Left lung (tissue), 10 donors: Measurements from ENCODE around the gene SND1. TPM values are rescaled to one million over a fixed set of nuclear protein-coding genes. Genes with fewer than 3 reads are reported as not detected.

Source experiments
- ATAC-seq: fragments of 200-7000 bp; cut with Tn5 transposase; one replicate; pipeline ENCODE4 v1.9.1; 2020; ENCODE audit warnings: moderate library complexity
- DNase-seq, 4 donors: peaks; one replicate each; pipeline ENCODE4 v3.0.0-alpha.2; 2013 to 2020
- H3K27ac ChIP-seq, 2 donors: fragments of 200-600 bp; sonication (generic) in 1 of 2; one replicate each; pipeline versions ENCODE4 v1.5.0 to v1.8.0; 2020 to 2021
- H3K27me3 ChIP-seq, 2 donors: fragments of 200-600 bp; sonication (generic) in 1 of 2; one replicate each; pipeline versions ENCODE4 v1.5.0 to v1.8.0; 2020 to 2021
- H3K36me3 ChIP-seq, 2 donors: fragments of 200-600 bp; sonication (generic) in 1 of 2; one replicate each; pipeline versions ENCODE4 v1.5.0 to v1.8.0; 2020 to 2021
- H3K4me1 ChIP-seq, 2 donors: fragments of 200-600 bp; one replicate each; pipeline ENCODE4 v1.8.0; 2021
- H3K4me3 ChIP-seq, 2 donors: fragments of 200-600 bp; sonication (generic) in 1 of 2; one replicate each; pipeline versions ENCODE4 v1.5.0 to v1.8.0; 2020 to 2021; ENCODE audit warnings: mild to moderate bottlenecking in 1 of 2
- H3K9me3 ChIP-seq, 2 donors: fragments of 200-600 bp; sonication (generic) in 1 of 2; one replicate each; pipeline versions ENCODE4 v1.5.0 to v1.8.0; 2020 to 2021
- intact Hi-C, 2 donors: fragments of 100-400 bp; cut with DNase I; formaldehyde crosslinking; loops; one replicate each; pipeline versions ENCODE4 v1.11.2 to v1.14.2; 2022
- polyA plus RNA-seq, 6 donors: library from polyadenylated mRNA; unstranded; fragments of 120-200 nt; gene quantifications; one replicate each; pipeline ENCODE4 v1.2.1, GENCODE V29; 2013; ENCODE audit not compliant: insufficient read length in 6 of 6
- total RNA-seq, 2 donors: library from RNA; stranded (reverse); fragmentation: NEBNext Ultra II Directional; extraction: Animal tissue kit (Norgen Biotek cat#: 25700); gene quantifications; one replicate each; pipeline ENCODE4 v1.2.1, GENCODE V29; 2021
- TF ChIP-seq, protein P1 (sequence below), 2 donors: fragments of 200-600 bp; sonication (generic) in 1 of 2; IDR thresholded peaks; one replicate each; pipeline versions ENCODE4 v1.5.0 to v1.8.0; 2021; ENCODE audit warnings: antibody characterized with exemption in 2 of 2
- donor health status: DM: no; HTN: yes; CAD: no.
- donor health status: DM: no; HTN: no; CAD: no.

Gene SND1
- total and polyA plus RNA-seq, 8 donors, result 141 to 229 (median 156) TPM

DNA sequence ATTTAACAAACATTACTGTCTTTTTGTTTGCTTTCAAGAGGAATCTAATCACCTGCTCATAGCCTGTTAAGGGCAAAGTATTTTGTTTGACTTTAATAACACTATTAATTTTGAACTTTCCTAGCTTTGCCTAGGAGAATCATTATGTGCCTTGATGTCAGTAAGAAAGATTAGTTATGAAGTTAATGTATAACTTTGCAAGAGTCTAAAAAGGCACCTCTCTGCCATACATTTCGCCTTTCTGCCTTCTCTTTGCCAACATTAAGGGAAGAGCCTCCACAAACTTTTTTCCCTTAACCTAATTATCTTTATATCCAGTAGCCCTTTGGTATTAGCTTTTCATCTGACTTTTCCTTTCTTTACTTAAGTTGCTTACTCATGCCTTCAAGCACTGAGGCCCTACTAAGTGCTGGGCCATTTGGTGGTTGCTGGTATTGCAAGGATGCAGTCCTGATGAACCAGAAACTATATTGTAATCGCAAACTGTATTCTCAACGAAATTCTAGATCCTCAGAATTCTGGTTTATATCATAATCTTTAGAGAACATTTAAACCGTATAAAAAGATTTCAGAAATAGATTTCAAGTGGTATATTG, 108.5 kb downstream of the SND1 start:
- Histone ChIP-seq H3K27ac (no peak overlapping the region), H3K27me3 (no peaks in the 10 kb centered on the region), H3K9me3 (no peaks in the 10 kb centered on the region), H3K4me1 (no peaks in the 10 kb centered on the region), H3K36me3 (peaks cover 0 to 3% of the 10 kb centered on the region in 2 donors), H3K4me3 (no peak overlapping the region)
- no peak for ATAC-seq
- intact Hi-C loops, result no loop called here
- no peak for DNase-seq
- TF ChIP-seq, protein P1, sequence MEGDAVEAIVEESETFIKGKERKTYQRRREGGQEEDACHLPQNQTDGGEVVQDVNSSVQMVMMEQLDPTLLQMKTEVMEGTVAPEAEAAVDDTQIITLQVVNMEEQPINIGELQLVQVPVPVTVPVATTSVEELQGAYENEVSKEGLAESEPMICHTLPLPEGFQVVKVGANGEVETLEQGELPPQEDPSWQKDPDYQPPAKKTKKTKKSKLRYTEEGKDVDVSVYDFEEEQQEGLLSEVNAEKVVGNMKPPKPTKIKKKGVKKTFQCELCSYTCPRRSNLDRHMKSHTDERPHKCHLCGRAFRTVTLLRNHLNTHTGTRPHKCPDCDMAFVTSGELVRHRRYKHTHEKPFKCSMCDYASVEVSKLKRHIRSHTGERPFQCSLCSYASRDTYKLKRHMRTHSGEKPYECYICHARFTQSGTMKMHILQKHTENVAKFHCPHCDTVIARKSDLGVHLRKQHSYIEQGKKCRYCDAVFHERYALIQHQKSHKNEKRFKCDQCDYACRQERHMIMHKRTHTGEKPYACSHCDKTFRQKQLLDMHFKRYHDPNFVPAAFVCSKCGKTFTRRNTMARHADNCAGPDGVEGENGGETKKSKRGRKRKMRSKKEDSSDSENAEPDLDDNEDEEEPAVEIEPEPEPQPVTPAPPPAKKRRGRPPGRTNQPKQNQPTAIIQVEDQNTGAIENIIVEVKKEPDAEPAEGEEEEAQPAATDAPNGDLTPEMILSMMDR (IDR thresholded peaks at IDR 0.05), result no peak

DNA sequence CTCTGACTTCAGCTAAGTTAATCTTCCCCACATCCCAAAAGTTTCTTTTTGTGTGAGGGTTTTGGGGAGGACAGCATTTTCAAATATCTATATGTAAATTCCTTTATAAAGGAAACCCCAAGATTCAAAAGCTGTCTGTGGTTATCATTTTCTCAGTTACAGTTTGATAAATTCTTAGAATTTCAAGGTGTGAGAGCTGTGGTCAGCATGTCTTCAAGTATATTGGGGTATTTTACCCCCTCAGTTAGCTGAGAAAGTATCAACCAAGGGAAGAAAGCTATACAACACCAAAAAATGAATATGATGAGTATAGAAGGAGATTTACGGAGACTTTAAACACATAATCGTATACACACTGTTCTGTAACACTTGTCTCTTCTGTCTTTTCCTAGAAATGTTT, 109.2 kb downstream of the SND1 start:
- no peak for DNase-seq
- ATAC-seq, result no peak
- Histone ChIP-seq H3K36me3 (peaks cover 0 to 6% of the 10 kb centered on the region in 2 donors), H3K9me3 (no peaks in the 10 kb centered on the region), H3K27ac (no peak overlapping the region), H3K27me3 (no peaks in the 10 kb centered on the region), H3K4me3 (no peak overlapping the region), H3K4me1 (no peaks in the 10 kb centered on the region)
- TF ChIP-seq, protein P1 (IDR thresholded peaks at IDR 0.05), result no peak
- intact Hi-C loops, result no loop called here

DNA sequence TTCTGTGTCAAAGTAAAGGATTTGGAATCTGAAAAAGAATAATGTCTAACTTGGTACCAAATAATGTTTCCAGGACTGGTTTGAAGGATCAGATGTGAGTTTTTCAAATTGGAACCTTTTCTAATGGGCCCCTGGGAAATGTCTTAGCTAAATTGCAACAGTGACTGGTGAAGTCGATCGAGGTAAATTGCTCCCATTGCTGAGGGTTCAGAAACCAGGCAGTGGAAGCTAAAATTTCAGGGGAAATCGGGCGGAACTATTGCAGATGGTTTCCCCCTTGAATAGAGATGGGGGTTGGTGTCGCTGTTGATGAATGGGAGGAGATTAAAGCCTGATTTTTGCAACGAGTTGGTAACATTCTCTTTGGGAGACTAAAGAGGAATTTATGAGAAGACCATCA, 112.7 kb downstream of the SND1 start:
- intact Hi-C loops, result no loop called here
- H3K4me1 ChIP-seq, result peaks cover 0 to 8% of the 10 kb centered on the region in 2 donors
- ATAC-seq (no peak), DNase-seq (no peak)
- H3K36me3 ChIP-seq, result peaks cover 0 to 7% of the 10 kb centered on the region in 2 donors
- H3K27ac ChIP-seq, result no peak overlapping the region
- H3K4me3 ChIP-seq, result no peak overlapping the region
- H3K27me3 ChIP-seq, result no peaks in the 10 kb centered on the region
- TF ChIP-seq, protein P1 (IDR thresholded peaks at IDR 0.05), result no peak
- H3K9me3 ChIP-seq, result no peaks in the 10 kb centered on the region

DNA sequence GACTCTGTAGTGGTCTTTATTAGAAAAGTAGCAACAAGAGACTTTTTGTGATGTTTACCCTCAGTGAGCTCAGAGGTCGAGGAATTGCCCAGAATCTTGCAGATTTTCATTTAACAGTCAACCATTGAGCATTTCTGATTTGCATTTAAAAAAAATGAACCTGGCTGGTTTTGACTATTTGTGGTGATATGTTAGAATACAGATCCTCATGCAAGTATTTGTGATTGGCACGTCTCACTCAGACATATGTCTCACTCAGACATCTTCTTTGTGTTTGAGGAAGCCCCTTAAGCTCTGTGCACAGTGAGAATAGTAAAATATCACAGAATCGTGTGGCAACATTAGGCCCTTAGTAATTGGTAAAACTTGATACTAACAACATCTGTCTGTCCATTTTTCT, 113.2 kb downstream of the SND1 start:
- Histone ChIP-seq H3K27ac (no peak overlapping the region), H3K36me3 (peaks cover 0 to 7% of the 10 kb centered on the region in 2 donors), H3K27me3 (no peaks in the 10 kb centered on the region), H3K9me3 (no peaks in the 10 kb centered on the region), H3K4me1 (peaks cover 0 to 8% of the 10 kb centered on the region in 2 donors), H3K4me3 (no peak overlapping the region)
- ATAC-seq, result no peak
- intact Hi-C loops, result no loop called here
- TF ChIP-seq, protein P1 (IDR thresholded peaks at IDR 0.05), result no peak
- DNase-seq, result no peak

DNA sequence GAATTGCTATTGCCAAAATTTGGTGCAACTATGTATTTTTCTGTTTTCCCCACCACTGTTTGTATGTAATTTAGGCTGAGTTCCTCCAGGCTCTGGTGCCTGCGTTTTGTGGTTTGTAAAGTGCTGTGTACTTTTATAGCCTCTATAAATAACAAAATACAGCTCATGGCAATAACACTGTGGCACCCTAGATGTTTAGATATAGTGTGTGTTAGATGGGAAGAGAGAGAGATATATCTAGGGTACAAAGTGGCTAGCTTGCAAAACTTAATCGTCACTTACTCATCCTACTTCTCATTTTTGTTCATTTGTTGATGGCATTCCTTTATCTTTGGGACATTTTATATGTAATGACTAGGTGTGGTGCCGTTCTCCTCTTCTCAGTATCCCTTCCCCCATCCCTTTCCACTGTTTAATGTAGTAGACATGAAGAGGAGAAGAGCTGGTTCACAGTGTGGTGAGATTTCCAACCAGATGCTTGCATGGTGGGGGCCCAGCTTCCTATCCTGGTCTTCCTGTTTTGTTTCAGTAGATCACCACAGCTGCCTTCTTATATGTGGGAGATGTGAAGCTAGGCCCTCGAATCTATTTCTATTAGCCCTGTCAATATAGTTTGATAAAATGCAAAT, 115.0 kb downstream of the SND1 start:
- no peak overlapping the region for H3K27ac ChIP-seq
- H3K4me1 ChIP-seq, result peaks cover 0 to 8% of the 10 kb centered on the region in 2 donors
- H3K27me3 ChIP-seq, result no peaks in the 10 kb centered on the region
- intact Hi-C loops, result no loop called here
- H3K36me3 ChIP-seq, result peaks cover 0 to 7% of the 10 kb centered on the region in 2 donors
- ATAC-seq, result no peak
- TF ChIP-seq, protein P1 (IDR thresholded peaks at IDR 0.05), result no peak
- H3K9me3 ChIP-seq, result no peaks in the 10 kb centered on the region
- H3K4me3 ChIP-seq, result no peak overlapping the region
- DNase-seq, result no peak
